Measurements from ENCODE around the gene IFITM5. TPM values are rescaled to one million over a fixed set of nuclear protein-coding genes. Genes with fewer than 3 reads are reported as not detected.

The IFITM5 gene
- total and polyA plus RNA-seq, 5 experiments from 2014 or later: not detected

DNA sequence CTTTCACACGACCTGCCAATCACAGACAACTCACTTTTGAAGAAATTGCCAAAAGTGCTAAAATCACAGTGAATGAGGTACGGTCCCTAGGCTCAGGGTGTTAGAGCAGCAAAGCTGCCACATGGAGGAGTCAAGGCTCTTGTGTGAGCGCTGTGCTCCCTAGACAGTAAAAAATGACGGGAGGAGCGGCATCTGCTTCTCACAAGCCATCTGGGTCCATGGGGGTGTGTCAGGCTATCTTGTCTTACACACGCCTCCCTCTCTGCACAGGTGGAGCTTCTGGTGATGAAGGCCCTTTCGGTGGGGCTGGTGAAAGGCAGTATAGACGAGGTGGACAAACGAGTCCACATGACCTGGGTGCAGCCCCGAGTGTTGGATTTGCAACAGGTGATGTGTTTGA is 47.8 kb downstream of the IFITM5 start:
- H3K4me3 Mint-ChIP-seq: no peak overlapping the region
- peaks cover 9 to 18% (median 10%) of the 10 kb centered on the region in 4 donors for H3K4me1 Mint-ChIP-seq
- H3K36me3 Mint-ChIP-seq: peaks cover 0 to 67% (median 33%) of the 10 kb centered on the region in 3 donors
- H3K27me3 Mint-ChIP-seq: no peaks in the 10 kb centered on the region
- POLR2A ChIA-PET: interaction anchor here (1.0 to 16.4 kb wide), 18 partner anchors 16 to 199 kb away, joined by 3 to 229 read pairs (median 6); partner anchors contain the start of genes BET1L, NLRP6, PGGHG and RIC8A
- H3K9me3 Mint-ChIP-seq: no peaks in the 10 kb centered on the region
- no peak for ATAC-seq
- DNase-seq: peak in 1 of 10 donors; percentile 16
- peak overlapping the region in 5 of 10 donors; percentile 57 to 75 (median 63) for H3K27ac Mint-ChIP-seq

GRCh38 chr11:250740-251299 is 48.5 kb downstream of the IFITM5 start:
- Mint-ChIP-seq H3K4me1 (peaks cover 9 to 20% (median 10%) of the 10 kb centered on the region in 4 donors), H3K4me3 (peak overlapping the region in 2 of 10 donors; percentile 23 to 37), H3K27ac (peak overlapping the region in 9 of 10 donors; percentile 67 to 96 (median 88)), H3K36me3 (peaks cover 0 to 74% (median 35%) of the 10 kb centered on the region in 3 donors), H3K9me3 (no peaks in the 10 kb centered on the region), H3K27me3 (no peaks in the 10 kb centered on the region)
- ATAC-seq: peak; percentile 99 to 100
- peak; percentile 74 to 91 (median 84) for DNase-seq
- POLR2A ChIA-PET: interaction anchor here (0.9 to 16.4 kb wide), 23 partner anchors 9 to 200 kb away, joined by 3 to 229 read pairs (median 5); partner anchors contain the start of genes BET1L, NLRP6, PGGHG and PSMD13

GRCh38 chr11:250274-250673 is 49.1 kb downstream of the IFITM5 start:
- DNase-seq (no peak), ATAC-seq (no peak)
- Mint-ChIP-seq H3K9me3 (no peaks in the 10 kb centered on the region), H3K4me3 (no peak overlapping the region), H3K36me3 (peaks cover 2 to 79% (median 35%) of the 10 kb centered on the region in 3 donors), H3K27me3 (no peaks in the 10 kb centered on the region), H3K4me1 (peaks cover 8 to 19% (median 9%) of the 10 kb centered on the region in 4 donors), H3K27ac (peak overlapping the region in 6 of 10 donors; percentile 67 to 96 (median 87))
- POLR2A ChIA-PET: interaction anchor here (0.9 to 16.4 kb wide), 22 partner anchors 9 to 200 kb away, joined by 3 to 229 read pairs (median 6); partner anchors contain the start of genes BET1L, NLRP6, PGGHG and PSMD13

- H3K27ac Mint-ChIP-seq: peak overlapping the region in 4 of 10 donors; percentile 4 to 57 (median 21)
- peaks cover 9 to 19% (median 10%) of the 10 kb centered on the region in 4 donors for H3K4me1 Mint-ChIP-seq
- no peak overlapping the region for H3K4me3 Mint-ChIP-seq
- no peak for ATAC-seq
- no peaks in the 10 kb centered on the region for H3K9me3 Mint-ChIP-seq
- DNase-seq: no peak
- peaks cover 5 to 90% (median 37%) of the 10 kb centered on the region in 3 donors for H3K36me3 Mint-ChIP-seq
- H3K27me3 Mint-ChIP-seq: no peaks in the 10 kb centered on the region
- POLR2A ChIA-PET: interaction anchor here (1.0 to 16.4 kb wide), 5 partner anchors 13 to 200 kb away, joined by 4 to 229 read pairs (median 11); partner anchors contain the start of genes BET1L, NLRP6, PGGHG and PSMD13
Observed at GRCh38 chr11:249062-249461, 50.3 kb downstream of the IFITM5 start.

Other genes with a start within 250 kb of the IFITM5 start
- not detected for gene SCGB1C1, start 106.4 kb downstream of the IFITM5 start, total RNA-seq
- gene SCGB1C1, start 106.4 kb downstream of the IFITM5 start, polyA plus RNA-seq: not detected
- 100 to 1,000 TPM; 110 to 122 TPM for gene BET1L, start 92.1 kb downstream of the IFITM5 start, total RNA-seq
- 10 to 100 TPM; 24.0 to 75.2 (median 59.2) TPM for gene BET1L, start 92.1 kb downstream of the IFITM5 start, polyA plus RNA-seq
- gene RIC8A, start 91.8 kb downstream of the IFITM5 start, total RNA-seq: 10 to 100 TPM; 92.7 to 93.4 TPM
- 10 to 100 TPM; 68.6 to 93.1 (median 76.7) TPM for gene RIC8A, start 91.8 kb downstream of the IFITM5 start, polyA plus RNA-seq
- gene SIRT3, start 63.2 kb downstream of the IFITM5 start, total RNA-seq: 10 to 100 TPM; 33.6 to 33.7 TPM
- gene SIRT3, start 63.2 kb downstream of the IFITM5 start, polyA plus RNA-seq: 10 to 100 TPM in 2 of 3 donors, 1 to 10 TPM in 1; 6.5 to 14.6 (median 10.9) TPM
- 10 to 100 TPM; 94.4 to 99.0 TPM for gene PSMD13, start 62.5 kb downstream of the IFITM5 start, total RNA-seq
- 100 to 1,000 TPM; 196 to 223 (median 208) TPM for gene PSMD13, start 62.5 kb downstream of the IFITM5 start, polyA plus RNA-seq
- gene NLRP6, start 21.1 kb downstream of the IFITM5 start, total RNA-seq: 10 to 100 TPM; 28.6 to 32.0 TPM
- gene NLRP6, start 21.1 kb downstream of the IFITM5 start, polyA plus RNA-seq: 10 to 100 TPM in 2 of 3 donors, 1 to 10 TPM in 1; 9.1 to 25.9 (median 19.1) TPM
- gene PGGHG, start 10.4 kb downstream of the IFITM5 start, total RNA-seq: 100 to 1,000 TPM; 662 to 707 TPM
- gene PGGHG, start 10.4 kb downstream of the IFITM5 start, polyA plus RNA-seq: 10 to 100 TPM in 2 of 3 donors, 1 to 10 TPM in 1; 8.1 to 14.9 (median 11.2) TPM
- 100 to 1,000 TPM; 115 to 122 TPM for gene IFITM2, start 8.3 kb upstream of the IFITM5 start, total RNA-seq
- gene IFITM2, start 8.3 kb upstream of the IFITM5 start, polyA plus RNA-seq: 1,000 to 10,000 TPM; 2,345 to 2,732 (median 2,362) TPM
- 10 to 100 TPM; 90.0 to 91.0 TPM for gene IFITM1, start 14.5 kb upstream of the IFITM5 start, total RNA-seq
- 1,000 to 10,000 TPM; 1,833 to 2,198 (median 2,135) TPM for gene IFITM1, start 14.5 kb upstream of the IFITM5 start, polyA plus RNA-seq
- 10 to 100 TPM; 11.3 to 11.9 TPM for gene IFITM3, start 21.3 kb upstream of the IFITM5 start, total RNA-seq
- gene IFITM3, start 21.3 kb upstream of the IFITM5 start, polyA plus RNA-seq: 100 to 1,000 TPM in 2 of 3 donors, 10 to 100 TPM in 1; 45.1 to 202 (median 196) TPM
- under 1 TPM; 0.16 to 0.39 TPM for gene B4GALNT4, start 70.0 kb upstream of the IFITM5 start, total RNA-seq
- 1 to 10 TPM in 1 of 3 donors, not detected in 2; 1.3 TPM for gene B4GALNT4, start 70.0 kb upstream of the IFITM5 start, polyA plus RNA-seq
- gene PKP3, start 94.7 kb upstream of the IFITM5 start, total RNA-seq: under 1 TPM; 0.16 to 0.29 TPM
- gene PKP3, start 94.7 kb upstream of the IFITM5 start, polyA plus RNA-seq: under 1 TPM in 2 of 3 donors, not detected in 1; 0.15 to 0.47 TPM
- gene SIGIRR, start 115.5 kb upstream of the IFITM5 start, total RNA-seq: 100 to 1,000 TPM; 332 to 337 TPM
- gene SIGIRR, start 115.5 kb upstream of the IFITM5 start, polyA plus RNA-seq: 100 to 1,000 TPM; 195 to 233 (median 206) TPM
- 10 to 100 TPM; 70.1 to 78.6 TPM for gene ANO9, start 142.5 kb upstream of the IFITM5 start, total RNA-seq
- 1 to 10 TPM; 4.8 to 8.6 (median 7.3) TPM for gene ANO9, start 142.5 kb upstream of the IFITM5 start, polyA plus RNA-seq
- 10 to 100 TPM; 25.9 to 30.2 TPM for gene PTDSS2, start 150.8 kb upstream of the IFITM5 start, total RNA-seq
- 10 to 100 TPM in 2 of 3 donors, 1 to 10 TPM in 1; 9.0 to 13.0 (median 11.6) TPM for gene PTDSS2, start 150.8 kb upstream of the IFITM5 start, polyA plus RNA-seq
- gene RNH1, start 207.7 kb upstream of the IFITM5 start, total RNA-seq: 100 to 1,000 TPM; 102 to 107 TPM
- gene RNH1, start 207.7 kb upstream of the IFITM5 start, polyA plus RNA-seq: 100 to 1,000 TPM; 152 to 198 (median 170) TPM
- 10 to 100 TPM; 36.2 to 40.7 TPM for gene HRAS, start 236.1 kb upstream of the IFITM5 start, total RNA-seq
- 10 to 100 TPM in 2 of 3 donors, 1 to 10 TPM in 1; 8.6 to 26.7 (median 15.3) TPM for gene HRAS, start 236.1 kb upstream of the IFITM5 start, polyA plus RNA-seq
- gene LRRC56, start 238.0 kb upstream of the IFITM5 start, total RNA-seq: 1 to 10 TPM; 4.4 to 5.2 TPM
- gene LRRC56, start 238.0 kb upstream of the IFITM5 start, polyA plus RNA-seq: 1 to 10 TPM in 1 of 3 donors, under 1 TPM in 2; 0.32 to 1.1 (median 0.44) TPM

Data from naive thymus-derived CD8-positive, alpha-beta T cell (primary cell).